Measurements from ENCODE around the gene USP6NL. TPM values are rescaled to one million over a fixed set of nuclear protein-coding genes. Genes with fewer than 3 reads are reported as not detected.
A peak's percentile ranks its signal among the peaks of the same experiment; 100 is the strongest.

The USP6NL gene
- total and polyA plus RNA-seq, 7 donors: 1.8 to 5.4 (median 2.9) TPM

DNA sequence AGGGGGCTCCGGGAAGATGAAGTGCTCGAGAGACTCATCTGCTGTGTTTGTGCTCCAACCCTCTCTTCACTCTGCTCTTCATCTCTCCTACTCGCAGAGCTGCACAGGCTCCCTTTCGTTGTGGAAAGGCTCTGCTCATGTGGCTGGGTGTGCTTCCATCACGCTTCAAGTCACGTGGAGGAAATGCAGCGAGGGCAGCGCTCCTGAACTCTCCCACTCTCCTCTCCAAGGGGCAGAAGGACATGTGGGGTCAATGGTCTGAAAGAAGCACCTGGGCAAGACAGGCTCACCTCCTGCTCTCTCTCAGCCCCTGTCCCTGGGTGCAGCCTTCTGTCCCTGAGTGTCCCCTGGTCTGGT, 72.6 kb downstream of the USP6NL start:
- ATAC-seq (no peak), DNase-seq (no peak)
- 90 to 96% (median 90%) methylated on average over 8 of the region's 8 CpGs for WGBS, 3 donors
- H3K36me3 ChIP-seq (ENCODE audit: insufficient read depth in 1 of 2, low read depth in 1 of 2): no peaks in the 10 kb centered on the region
- H3K4me1 ChIP-seq: no peaks in the 10 kb centered on the region
- no peak overlapping the region for H3K4me3 ChIP-seq
- no peaks in the 10 kb centered on the region for H3K27me3 ChIP-seq (ENCODE audit: insufficient read depth in 3 of 3, low read length in 2 of 3)
- intact Hi-C loops (cut with DNase I): no loop called here
- H3K27ac ChIP-seq: no peak overlapping the region
- TF ChIP-seq CTCF (IDR thresholded peaks at IDR 0.05): no peak
- H3K9me3 ChIP-seq: no peaks in the 10 kb centered on the region

DNA sequence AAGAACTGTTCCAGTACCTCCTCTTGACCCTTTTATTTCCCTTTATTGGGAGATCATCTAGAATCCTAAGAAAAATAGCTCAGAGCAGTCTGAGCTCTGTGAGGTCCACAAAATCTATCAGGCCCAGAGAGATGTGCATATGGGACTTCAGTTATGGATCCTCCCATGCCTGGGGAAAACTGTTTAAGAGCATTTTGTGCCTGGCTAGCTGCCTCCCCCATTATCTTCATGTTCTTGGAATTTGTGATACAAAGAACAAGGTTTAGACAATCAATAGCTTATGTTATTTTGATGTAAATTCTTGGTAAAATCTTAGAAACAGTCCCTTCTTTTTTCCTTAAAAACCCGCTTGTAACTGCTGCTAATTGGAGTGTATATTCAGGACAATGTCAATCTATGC, 75.2 kb downstream of the USP6NL start:
- no peak overlapping the region for H3K4me3 ChIP-seq
- intact Hi-C loops (cut with DNase I): no loop called here
- no peak for ATAC-seq
- H3K27ac ChIP-seq: no peak overlapping the region
- H3K4me1 ChIP-seq: no peaks in the 10 kb centered on the region
- no peaks in the 10 kb centered on the region for H3K36me3 ChIP-seq (ENCODE audit: insufficient read depth in 1 of 2, low read depth in 1 of 2)
- 96 to 100% (median 98%) methylated on average over 1 of the region's 1 CpG for WGBS, 3 donors
- H3K27me3 ChIP-seq (ENCODE audit: insufficient read depth in 3 of 3, low read length in 2 of 3): no peaks in the 10 kb centered on the region
- TF ChIP-seq CTCF (IDR thresholded peaks at IDR 0.05): no peak
- H3K9me3 ChIP-seq: no peaks in the 10 kb centered on the region
- no peak for DNase-seq

DNA sequence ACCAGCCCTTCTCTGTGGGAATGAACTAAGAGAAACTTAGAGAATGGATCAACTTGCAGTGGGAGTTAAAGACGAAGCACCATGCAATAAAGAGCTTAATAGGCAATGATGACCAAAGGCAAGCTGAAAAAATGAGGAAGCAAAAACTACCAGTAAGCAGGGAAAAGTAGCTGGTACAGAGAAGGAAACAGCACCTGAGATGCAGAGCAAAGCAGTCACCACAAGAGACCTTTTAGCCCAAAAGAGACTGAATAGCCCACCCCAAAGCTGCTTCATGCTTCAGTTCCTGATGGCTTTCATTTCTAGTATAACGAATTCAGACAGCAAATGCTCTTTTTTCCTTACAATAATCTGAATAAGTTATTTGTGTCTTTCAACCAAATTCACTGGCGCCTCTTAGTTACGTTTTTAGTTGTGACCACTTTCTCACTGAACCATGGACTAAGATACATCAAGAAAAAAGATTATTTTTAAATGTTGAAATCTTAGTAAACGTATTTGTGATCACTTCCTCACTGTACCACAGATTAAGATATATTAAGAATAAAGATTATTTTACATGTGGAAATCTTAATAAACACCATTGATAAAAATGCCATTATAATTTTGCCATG, 76.0 kb downstream of the USP6NL start:
- intact Hi-C loops (cut with DNase I): no loop called here
- no peak for DNase-seq
- no peak overlapping the region for H3K4me3 ChIP-seq
- H3K36me3 ChIP-seq (ENCODE audit: insufficient read depth in 1 of 2, low read depth in 1 of 2): no peaks in the 10 kb centered on the region
- H3K9me3 ChIP-seq: no peaks in the 10 kb centered on the region
- H3K4me1 ChIP-seq: no peaks in the 10 kb centered on the region
- H3K27me3 ChIP-seq (ENCODE audit: insufficient read depth in 3 of 3, low read length in 2 of 3): no peaks in the 10 kb centered on the region
- no peak for ATAC-seq
- WGBS, 3 donors: 92 to 94% (median 93%) methylated on average over 5 of the region's 5 CpGs
- no peak for TF ChIP-seq CTCF (IDR thresholded peaks at IDR 0.05)
- no peak overlapping the region for H3K27ac ChIP-seq

GRCh38 chr10:11533328-11533781, 78.1 kb downstream of the USP6NL start:
- H3K4me3 ChIP-seq: no peak overlapping the region
- H3K4me1 ChIP-seq: no peaks in the 10 kb centered on the region
- H3K36me3 ChIP-seq (ENCODE audit: insufficient read depth in 1 of 2, low read depth in 1 of 2): no peaks in the 10 kb centered on the region
- DNase-seq (no peak), ATAC-seq (no peak)
- no peaks in the 10 kb centered on the region for H3K9me3 ChIP-seq
- no peaks in the 10 kb centered on the region for H3K27me3 ChIP-seq (ENCODE audit: insufficient read depth in 3 of 3, low read length in 2 of 3)
- intact Hi-C loops (cut with DNase I): no loop called here
- no peak overlapping the region for H3K27ac ChIP-seq
- peak; percentile 10 for TF ChIP-seq CTCF (IDR thresholded peaks at IDR 0.05)

DNA sequence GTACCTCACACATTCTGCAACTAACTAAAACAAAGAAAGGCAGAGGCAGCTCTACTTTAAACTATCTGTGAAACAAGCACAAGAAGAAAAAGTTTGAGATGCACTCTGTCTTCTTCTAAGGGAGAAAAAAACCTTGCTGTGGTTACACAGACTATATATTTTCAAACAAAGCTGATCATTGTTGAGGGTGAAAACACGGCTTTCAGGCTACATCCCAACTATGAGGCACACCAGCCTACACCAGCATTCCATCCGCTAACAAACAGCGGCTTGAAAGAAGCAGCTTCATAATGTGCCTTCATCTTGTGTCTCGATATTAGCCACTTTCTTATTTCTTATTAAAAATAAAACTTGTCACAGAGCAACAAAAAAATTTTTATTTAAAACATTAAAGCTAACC, 79.1 kb downstream of the USP6NL start:
- TF ChIP-seq CTCF (IDR thresholded peaks at IDR 0.05): no peak
- no peak for ATAC-seq
- Histone ChIP-seq H3K4me3 (no peak overlapping the region), H3K27me3 (ENCODE audit: insufficient read depth in 3 of 3, low read length in 2 of 3) (no peaks in the 10 kb centered on the region), H3K9me3 (no peaks in the 10 kb centered on the region), H3K4me1 (no peaks in the 10 kb centered on the region), H3K27ac (no peak overlapping the region), H3K36me3 (ENCODE audit: insufficient read depth in 1 of 2, low read depth in 1 of 2) (no peaks in the 10 kb centered on the region)
- no peak for DNase-seq
- WGBS, 3 donors: 74 to 82% (median 77%) methylated on average over 4 of the region's 4 CpGs
- intact Hi-C loops (cut with DNase I): no loop called here

Measured in psoas muscle (tissue), 8 donors.